ENCODE results near the gene SHANK2. TPM values are rescaled to one million over a fixed set of nuclear protein-coding genes. Genes with fewer than 3 reads are reported as not detected.

SHANK2 gene
- total RNA-seq, 1 donor from 2014 or later = 10.0 TPM

- no peak for TF ChIP-seq CTCF (conservative IDR thresholded peaks at IDR 0.05)
- no peak for DNase-seq (ENCODE audit: low read depth, low spot score)
- H3K27me3 Mint-ChIP-seq (ENCODE audit: low read depth) = peaks cover 5% of the 10 kb centered on the region
- H3K27ac Mint-ChIP-seq (ENCODE audit: unreplicated experiment) = no peak overlapping the region
- H3K4me1 Mint-ChIP-seq = peaks cover 15% of the 10 kb centered on the region
- peaks cover 2% of the 10 kb centered on the region for H3K36me3 Mint-ChIP-seq (ENCODE audit: low read depth)
- no peak overlapping the region for H3K4me3 Mint-ChIP-seq
- H3K9me3 Mint-ChIP-seq = peaks cover 7% of the 10 kb centered on the region
Measured at GRCh38 chr11:71284525-71285092, 32.2 kb upstream of the SHANK2 start.

GRCh38 chr11:71283971-71284441, 31.6 kb upstream of the SHANK2 start:
- Mint-ChIP-seq H3K4me3 (no peak overlapping the region), H3K27ac (ENCODE audit: unreplicated experiment) (no peak overlapping the region)

GRCh38 chr11:71282581-71283351, 30.4 kb upstream of the SHANK2 start:
- TF ChIP-seq CTCF (conservative IDR thresholded peaks at IDR 0.05) = no peak
- Mint-ChIP-seq H3K27me3 (ENCODE audit: low read depth) (peaks cover 3% of the 10 kb centered on the region), H3K9me3 (no peaks in the 10 kb centered on the region), H3K27ac (ENCODE audit: unreplicated experiment) (peak overlapping the region; percentile 81), H3K4me3 (no peak overlapping the region), H3K36me3 (ENCODE audit: low read depth) (no peaks in the 10 kb centered on the region), H3K4me1 (peaks cover 15% of the 10 kb centered on the region)
- DNase-seq (ENCODE audit: low read depth, low spot score) = no peak

More at GRCh38 chr11:71283971-71284441, 31.6 kb upstream of the SHANK2 start:
- DNase-seq (ENCODE audit: low read depth, low spot score) = no peak
- peaks cover 5% of the 10 kb centered on the region for H3K27me3 Mint-ChIP-seq (ENCODE audit: low read depth)
- peaks cover 2% of the 10 kb centered on the region for H3K36me3 Mint-ChIP-seq (ENCODE audit: low read depth)
- H3K4me1 Mint-ChIP-seq = peaks cover 15% of the 10 kb centered on the region
- peaks cover 2% of the 10 kb centered on the region for H3K9me3 Mint-ChIP-seq
- no peak for TF ChIP-seq CTCF (conservative IDR thresholded peaks at IDR 0.05)

GRCh38 chr11:71281831-71282230, 29.5 kb upstream of the SHANK2 start:
- no peak overlapping the region for H3K27ac Mint-ChIP-seq (ENCODE audit: unreplicated experiment)
- H3K4me1 Mint-ChIP-seq = peaks cover 15% of the 10 kb centered on the region
- H3K4me3 Mint-ChIP-seq = no peak overlapping the region
- no peaks in the 10 kb centered on the region for H3K36me3 Mint-ChIP-seq (ENCODE audit: low read depth)
- H3K27me3 Mint-ChIP-seq (ENCODE audit: low read depth) = no peaks in the 10 kb centered on the region
- no peaks in the 10 kb centered on the region for H3K9me3 Mint-ChIP-seq
- no peak for DNase-seq (ENCODE audit: low read depth, low spot score)
- no peak for TF ChIP-seq CTCF (conservative IDR thresholded peaks at IDR 0.05)

- Mint-ChIP-seq H3K9me3 (no peaks in the 10 kb centered on the region), H3K27ac (ENCODE audit: unreplicated experiment) (no peak overlapping the region), H3K36me3 (ENCODE audit: low read depth) (no peaks in the 10 kb centered on the region), H3K4me3 (no peak overlapping the region), H3K27me3 (ENCODE audit: low read depth) (no peaks in the 10 kb centered on the region), H3K4me1 (peaks cover 15% of the 10 kb centered on the region)
- DNase-seq (ENCODE audit: low read depth, low spot score) = no peak
- TF ChIP-seq CTCF (conservative IDR thresholded peaks at IDR 0.05) = no peak
Measured at GRCh38 chr11:71281204-71281603, 28.8 kb upstream of the SHANK2 start.

Measured in neural crest cell (in vitro differentiated cells).